ENCODE results near the gene ABCB8. TPM values are rescaled to one million over a fixed set of nuclear protein-coding genes. Genes with fewer than 3 reads are reported as not detected.

The ABCB8 gene
- total and polyA plus RNA-seq, 9 of the 15 experiments (the other 6 are each of a cell fraction or from before 2014, with no cell fraction given): 7.6 to 106 (median 36.3) TPM

GRCh38 chr7:151056666-151057505, 28.6 kb downstream of the ABCB8 start (continued):
- TF ChIP-seq, protein P1, sequence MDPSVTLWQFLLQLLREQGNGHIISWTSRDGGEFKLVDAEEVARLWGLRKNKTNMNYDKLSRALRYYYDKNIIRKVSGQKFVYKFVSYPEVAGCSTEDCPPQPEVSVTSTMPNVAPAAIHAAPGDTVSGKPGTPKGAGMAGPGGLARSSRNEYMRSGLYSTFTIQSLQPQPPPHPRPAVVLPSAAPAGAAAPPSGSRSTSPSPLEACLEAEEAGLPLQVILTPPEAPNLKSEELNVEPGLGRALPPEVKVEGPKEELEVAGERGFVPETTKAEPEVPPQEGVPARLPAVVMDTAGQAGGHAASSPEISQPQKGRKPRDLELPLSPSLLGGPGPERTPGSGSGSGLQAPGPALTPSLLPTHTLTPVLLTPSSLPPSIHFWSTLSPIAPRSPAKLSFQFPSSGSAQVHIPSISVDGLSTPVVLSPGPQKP (CRISPR knock-in tag; IDR thresholded peaks at IDR 0.05): no peak
- 0 out of 2 replicates have a peak, but pooled peaks have one; percentile 30 for TF ChIP-seq HBP1 (CRISPR knock-in tag; IDR thresholded peaks at IDR 0.05)
- no peak for TF ChIP-seq ZBTB8A (IDR thresholded peaks at IDR 0.05; ENCODE audit: partially characterized antibody)
- no peak for TF ChIP-seq ELF1 (tag; IDR thresholded peaks at IDR 0.05)
- no peak for TF ChIP-seq PYGO2 (tag; IDR thresholded peaks at IDR 0.05)
- no peak for TF ChIP-seq ZNF384 (IDR thresholded peaks at IDR 0.05; ENCODE audit: low read depth, low read length)
- 0 out of 2 replicates have a peak, but pooled peaks have one; percentile 7 for TF ChIP-seq ETV1 (tag; conservative IDR thresholded peaks at IDR 0.05; ENCODE audit: low read depth)
- no peak for TF ChIP-seq CEBPZ (IDR thresholded peaks at IDR 0.05; ENCODE audit: borderline replicate concordance, low read depth, low read length)
- no peak for TF ChIP-seq SREBF2 (CRISPR knock-in tag; IDR thresholded peaks at IDR 0.05)
- TF ChIP-seq, protein P2, sequence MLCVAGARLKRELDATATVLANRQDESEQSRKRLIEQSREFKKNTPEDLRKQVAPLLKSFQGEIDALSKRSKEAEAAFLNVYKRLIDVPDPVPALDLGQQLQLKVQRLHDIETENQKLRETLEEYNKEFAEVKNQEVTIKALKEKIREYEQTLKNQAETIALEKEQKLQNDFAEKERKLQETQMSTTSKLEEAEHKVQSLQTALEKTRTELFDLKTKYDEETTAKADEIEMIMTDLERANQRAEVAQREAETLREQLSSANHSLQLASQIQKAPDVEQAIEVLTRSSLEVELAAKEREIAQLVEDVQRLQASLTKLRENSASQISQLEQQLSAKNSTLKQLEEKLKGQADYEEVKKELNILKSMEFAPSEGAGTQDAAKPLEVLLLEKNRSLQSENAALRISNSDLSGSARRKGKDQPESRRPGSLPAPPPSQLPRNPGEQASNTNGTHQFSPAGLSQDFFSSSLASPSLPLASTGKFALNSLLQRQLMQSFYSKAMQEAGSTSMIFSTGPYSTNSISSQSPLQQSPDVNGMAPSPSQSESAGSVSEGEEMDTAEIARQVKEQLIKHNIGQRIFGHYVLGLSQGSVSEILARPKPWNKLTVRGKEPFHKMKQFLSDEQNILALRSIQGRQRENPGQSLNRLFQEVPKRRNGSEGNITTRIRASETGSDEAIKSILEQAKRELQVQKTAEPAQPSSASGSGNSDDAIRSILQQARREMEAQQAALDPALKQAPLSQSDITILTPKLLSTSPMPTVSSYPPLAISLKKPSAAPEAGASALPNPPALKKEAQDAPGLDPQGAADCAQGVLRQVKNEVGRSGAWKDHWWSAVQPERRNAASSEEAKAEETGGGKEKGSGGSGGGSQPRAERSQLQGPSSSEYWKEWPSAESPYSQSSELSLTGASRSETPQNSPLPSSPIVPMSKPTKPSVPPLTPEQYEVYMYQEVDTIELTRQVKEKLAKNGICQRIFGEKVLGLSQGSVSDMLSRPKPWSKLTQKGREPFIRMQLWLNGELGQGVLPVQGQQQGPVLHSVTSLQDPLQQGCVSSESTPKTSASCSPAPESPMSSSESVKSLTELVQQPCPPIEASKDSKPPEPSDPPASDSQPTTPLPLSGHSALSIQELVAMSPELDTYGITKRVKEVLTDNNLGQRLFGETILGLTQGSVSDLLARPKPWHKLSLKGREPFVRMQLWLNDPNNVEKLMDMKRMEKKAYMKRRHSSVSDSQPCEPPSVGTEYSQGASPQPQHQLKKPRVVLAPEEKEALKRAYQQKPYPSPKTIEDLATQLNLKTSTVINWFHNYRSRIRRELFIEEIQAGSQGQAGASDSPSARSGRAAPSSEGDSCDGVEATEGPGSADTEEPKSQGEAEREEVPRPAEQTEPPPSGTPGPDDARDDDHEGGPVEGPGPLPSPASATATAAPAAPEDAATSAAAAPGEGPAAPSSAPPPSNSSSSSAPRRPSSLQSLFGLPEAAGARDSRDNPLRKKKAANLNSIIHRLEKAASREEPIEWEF (CRISPR knock-in tag; IDR thresholded peaks at IDR 0.05): no peak
- TF ChIP-seq SIX5 (IDR thresholded peaks at IDR 0.05; ENCODE audit: borderline replicate concordance in 1 of 2, insufficient read depth in 1 of 2, low read depth in 1 of 2, low read length in 2 of 2): no peak

All from K562 (cell line).